ENCODE measurements around the gene SPPL2B.

The SPPL2B gene

GRCh38 chr19:2302319-2303210 lies 25.9 kb upstream of the SPPL2B start:
- no peak for DNase-seq

- no peak for DNase-seq
These were observed 25.2 kb upstream of the SPPL2B start for GRCh38 chr19:2303211-2303798.

- no peak for DNase-seq
These were observed 22.8 kb upstream of the SPPL2B start for GRCh38 chr19:2305452-2306280.

- DNase-seq: no peak
These were observed 22.1 kb upstream of the SPPL2B start for GRCh38 chr19:2306281-2306806.

GRCh38 chr19:2306971-2307370 lies 21.5 kb upstream of the SPPL2B start:
- no peak for DNase-seq

GRCh38 chr19:2307518-2308012 lies 20.9 kb upstream of the SPPL2B start:
- DNase-seq: no peak

GRCh38 chr19:2308114-2308556 lies 20.3 kb upstream of the SPPL2B start, which contains the start of gene LINGO3:
LINGO3 (minus strand) TSS chr19:2308154; CDS start chr19:2291776, 16,378 bp downstream.
- no peak for DNase-seq

- no peak for DNase-seq
These were observed 18.6 kb upstream of the SPPL2B start for GRCh38 chr19:2309734-2310362.

GRCh38 chr19:2311093-2311492 lies 17.4 kb upstream of the SPPL2B start:
- no peak for DNase-seq

- no peak for DNase-seq
These were observed 15.5 kb upstream of the SPPL2B start for GRCh38 chr19:2312820-2313501.

GRCh38 chr19:2315121-2315817 lies 13.2 kb upstream of the SPPL2B start:
- DNase-seq: no peak

GRCh38 chr19:2315818-2316353 lies 12.6 kb upstream of the SPPL2B start:
- no peak for DNase-seq

- no peak for DNase-seq
These were observed 11.2 kb upstream of the SPPL2B start for GRCh38 chr19:2317300-2317699.

- DNase-seq: no peak
These were observed 10.7 kb upstream of the SPPL2B start for GRCh38 chr19:2317756-2318155.

GRCh38 chr19:2318923-2319322 lies 9.6 kb upstream of the SPPL2B start:
- no peak for DNase-seq

GRCh38 chr19:2319551-2319950 lies 8.9 kb upstream of the SPPL2B start:
- no peak for DNase-seq

GRCh38 chr19:2320049-2320448 lies 8.4 kb upstream of the SPPL2B start:
- no peak for DNase-seq

GRCh38 chr19:2320939-2321338 lies 7.5 kb upstream of the SPPL2B start:
- no peak for DNase-seq

- DNase-seq: no peak
These were observed 6.8 kb upstream of the SPPL2B start for GRCh38 chr19:2321565-2322283.

- DNase-seq: no peak
These were observed 4.8 kb upstream of the SPPL2B start for GRCh38 chr19:2323707-2324106.
